GM19239 (cell line): ENCODE results near the gene MFN1.

Source experiments
- DNase-seq: peaks from one replicate; pipeline ENCODE4 v3.0.0; 2011; ENCODE audit warnings: low spot score; ENCODE audit not compliant: insufficient read length
- FAIRE-seq: peaks from 2 replicates; lab custom pipeline; 2011; peaks lifted over from hg19 to GRCh38; lab: Jason Lieb, UNC

Gene MFN1

DNA sequence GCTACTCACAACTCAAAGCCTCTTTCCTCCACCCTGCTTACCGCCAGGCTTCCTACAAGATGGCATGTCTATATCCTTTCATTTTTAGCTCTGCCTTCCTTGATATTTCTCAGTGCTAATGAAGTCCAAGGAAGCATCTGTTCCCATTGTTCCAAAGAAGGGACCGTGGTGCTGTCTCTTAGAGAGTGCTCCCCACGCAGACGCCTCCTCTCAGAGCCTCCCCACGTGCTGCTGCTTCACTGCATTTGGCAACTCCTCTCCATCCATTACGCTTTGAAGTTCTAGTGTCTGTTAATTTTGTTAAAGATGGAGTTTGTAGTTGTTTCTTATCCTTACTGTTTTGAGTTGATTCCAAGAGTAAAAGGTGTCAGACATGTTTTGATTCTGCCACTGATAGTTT lies 77.6 kb downstream of the MFN1 start:
- DNase-seq: no peak
- no peak for FAIRE-seq

DNA sequence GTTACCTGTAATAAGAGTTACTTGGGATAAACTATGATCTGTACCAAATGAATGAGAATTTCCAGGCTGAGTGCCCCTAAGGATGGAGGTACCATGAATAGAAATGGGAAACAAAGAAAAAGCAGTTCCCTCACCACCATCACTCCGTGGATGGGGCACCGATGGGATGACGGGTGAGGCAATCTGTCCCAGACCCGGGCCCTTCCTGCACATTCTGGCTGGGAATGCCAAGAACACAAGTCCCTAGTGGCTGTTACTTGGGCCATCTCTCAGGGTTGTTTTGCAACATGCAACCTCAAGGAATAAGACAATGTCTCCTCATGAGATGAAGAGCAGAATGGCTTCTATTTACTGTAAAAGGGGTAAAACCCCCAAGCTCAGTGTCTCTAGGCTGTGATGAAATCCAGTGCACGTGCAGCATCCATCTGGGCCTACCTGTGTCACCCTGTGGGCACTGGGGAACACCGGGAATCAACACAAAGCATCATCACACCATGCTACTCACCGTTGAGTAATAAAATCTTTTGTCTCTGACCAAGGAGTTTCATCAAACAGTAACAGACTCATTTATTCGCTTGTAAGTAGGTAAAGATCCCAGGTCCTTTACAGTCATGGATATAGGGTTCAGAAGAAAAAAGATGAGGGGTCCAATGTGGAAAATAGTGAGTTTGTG lies 81.5 kb downstream of the MFN1 start:
- FAIRE-seq (no peak), DNase-seq (no peak)

DNA sequence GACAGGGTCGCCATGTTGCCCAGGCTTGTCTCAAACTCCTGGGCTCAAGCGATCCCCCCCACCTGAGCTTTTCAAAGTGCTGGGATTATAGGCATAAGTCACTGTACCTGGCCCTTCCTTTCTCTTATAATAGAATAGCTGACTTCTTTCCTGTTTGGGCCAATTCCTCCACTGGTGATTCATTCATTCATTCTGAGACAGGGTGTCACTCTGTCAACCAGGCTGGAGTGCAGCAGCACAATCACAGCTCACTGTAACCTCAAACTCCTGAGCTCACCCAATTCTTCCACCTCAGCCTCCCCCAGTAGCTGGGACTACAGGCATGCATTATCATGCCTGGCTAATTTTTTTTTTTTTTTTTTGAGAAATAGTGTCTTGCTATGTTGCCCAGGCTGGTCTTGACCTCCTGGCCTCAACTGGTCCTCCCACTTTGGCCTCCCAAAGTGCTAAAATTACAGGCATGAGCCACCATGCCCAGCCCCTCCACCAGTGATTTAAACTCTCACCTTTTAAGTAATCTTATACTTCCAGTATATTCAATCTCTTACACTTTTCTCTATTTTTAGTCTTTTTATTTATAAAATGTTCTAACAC lies 82.9 kb downstream of the MFN1 start:
- DNase-seq (no peak), FAIRE-seq (no peak)

DNA sequence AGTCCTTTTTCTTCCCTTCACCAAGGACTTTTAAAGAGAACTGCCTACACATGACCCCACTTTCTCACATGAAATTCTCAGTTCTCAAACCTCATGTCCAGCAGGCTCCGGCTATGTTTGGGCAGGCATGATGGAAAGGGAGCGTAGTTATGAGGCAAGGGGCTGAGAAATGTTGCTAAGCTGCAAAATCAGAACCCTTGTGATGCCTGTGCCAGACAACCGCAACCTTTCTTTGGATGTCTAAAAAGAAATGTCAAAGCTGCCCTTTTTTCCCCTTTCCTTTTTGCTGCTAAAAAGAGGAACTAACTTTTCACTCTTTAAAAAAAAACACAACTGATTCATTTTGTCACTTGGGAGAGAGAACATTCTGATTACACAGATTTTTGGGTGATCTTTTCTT lies 84.5 kb downstream of the MFN1 start:
- FAIRE-seq (peak; percentile 70), DNase-seq (no peak)

DNA sequence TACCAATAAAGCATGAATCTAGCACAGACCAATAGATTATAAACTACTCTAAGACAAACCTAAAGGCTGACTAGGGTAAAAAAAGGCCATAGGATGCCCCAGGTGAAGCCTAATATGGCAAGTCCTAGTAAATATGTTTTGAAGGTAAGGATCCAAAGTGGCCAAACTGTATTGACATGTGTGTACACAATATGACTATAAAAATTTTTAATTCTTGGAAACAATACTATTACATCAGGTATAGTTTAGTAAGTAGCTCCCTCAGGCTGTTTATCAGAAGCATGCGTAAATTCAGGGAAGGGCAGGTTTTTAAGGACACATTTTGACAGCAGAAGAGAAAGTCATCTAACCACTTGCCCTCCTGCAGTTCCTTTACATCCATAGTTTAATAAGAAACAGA lies 84.9 kb downstream of the MFN1 start:
- no peak for DNase-seq
- no peak for FAIRE-seq

DNA sequence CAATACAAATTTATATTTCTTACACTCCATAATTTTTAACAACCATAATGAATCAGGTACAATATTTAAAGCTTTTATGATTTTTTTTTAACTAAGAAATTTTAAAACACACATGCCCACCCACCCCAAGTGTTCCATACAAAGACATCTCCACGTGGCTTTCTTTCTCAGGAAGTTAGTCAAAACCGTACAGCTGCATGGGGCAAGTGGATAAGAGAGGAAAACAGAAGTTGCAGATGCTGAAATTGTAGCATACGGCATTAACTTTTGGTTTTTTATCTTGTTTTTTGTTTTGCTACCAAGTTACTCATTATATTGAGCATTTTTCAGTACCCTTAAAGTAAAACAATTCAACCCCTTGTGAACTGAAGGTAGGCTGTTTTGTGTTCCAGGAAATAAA lies 89.0 kb downstream of the MFN1 start:
- FAIRE-seq (no peak), DNase-seq (no peak)

DNA sequence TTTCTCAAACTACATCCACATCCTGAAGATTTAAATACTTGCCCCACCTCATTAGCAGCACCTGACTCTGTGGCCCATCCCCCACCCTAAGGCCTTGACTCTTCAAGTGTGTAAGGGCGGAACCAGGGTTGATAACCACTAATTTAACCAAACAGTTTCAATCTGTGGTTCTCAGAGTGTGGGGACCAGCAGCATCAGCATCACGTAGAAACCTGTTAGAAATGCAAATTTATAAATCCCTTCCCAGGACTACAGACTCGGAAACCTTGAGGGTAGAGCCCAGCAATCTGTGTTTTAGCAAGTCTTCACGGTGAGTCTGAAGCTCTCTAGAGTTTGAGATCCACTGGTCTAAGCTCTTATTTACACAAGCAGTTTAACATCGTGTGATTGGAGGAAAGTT lies 91.3 kb downstream of the MFN1 start:
- peak; percentile 4 for FAIRE-seq
- DNase-seq: no peak
